Measurements from ENCODE around the gene DCBLD1. TPM values are rescaled to one million over a fixed set of nuclear protein-coding genes. Genes with fewer than 3 reads are reported as not detected.

Gene DCBLD1
- total and polyA plus RNA-seq, 7 donors = 2.0 to 9.0 (median 4.0) TPM

GRCh38 chr6:117484052-117484646 lies 1.7 kb downstream of the DCBLD1 start:
- Histone ChIP-seq H3K9me3 (no peaks in the 10 kb centered on the region), H3K4me3 (peak overlapping the region; percentile 88), H3K27me3 (ENCODE audit: insufficient read depth in 3 of 3, low read length in 2 of 3) (no peaks in the 10 kb centered on the region), H3K4me1 (peaks cover 13% of the 10 kb centered on the region), H3K36me3 (ENCODE audit: insufficient read depth in 1 of 2, low read depth in 1 of 2) (no peaks in the 10 kb centered on the region), H3K27ac (peak overlapping the region; percentile 93)
- ATAC-seq (no peak), DNase-seq (no peak)
- 73 to 77% (median 73%) methylated on average over 8 of the region's 8 CpGs for WGBS, 3 donors
- intact Hi-C loops (cut with DNase I) = loop anchor here (5.0 kb wide), 3 partner anchors 37 to 118 kb away; partner anchors contain the start of gene GOPC (in 1 of the 2)
- TF ChIP-seq CTCF (IDR thresholded peaks at IDR 0.05) = no peak

- Histone ChIP-seq H3K27ac (no peak overlapping the region), H3K27me3 (ENCODE audit: insufficient read depth in 3 of 3, low read length in 2 of 3) (no peaks in the 10 kb centered on the region), H3K36me3 (ENCODE audit: insufficient read depth in 1 of 2, low read depth in 1 of 2) (no peaks in the 10 kb centered on the region), H3K4me1 (peaks cover 13% of the 10 kb centered on the region), H3K9me3 (no peaks in the 10 kb centered on the region), H3K4me3 (peak overlapping the region; percentile 35)
- no peak for DNase-seq
- no peak for ATAC-seq
- intact Hi-C loops (cut with DNase I) = no loop called here
- TF ChIP-seq CTCF (IDR thresholded peaks at IDR 0.05) = no peak
Measured at GRCh38 chr6:117485433-117485832, 3.0 kb downstream of the DCBLD1 start.

- no peak for ATAC-seq
- DNase-seq = no peak
- H3K9me3 ChIP-seq = no peaks in the 10 kb centered on the region
- H3K27ac ChIP-seq = no peak overlapping the region
- no peak for TF ChIP-seq CTCF (IDR thresholded peaks at IDR 0.05)
- H3K36me3 ChIP-seq (ENCODE audit: insufficient read depth in 1 of 2, low read depth in 1 of 2) = no peaks in the 10 kb centered on the region
- H3K4me1 ChIP-seq = peaks cover 13% of the 10 kb centered on the region
- no peaks in the 10 kb centered on the region for H3K27me3 ChIP-seq (ENCODE audit: insufficient read depth in 3 of 3, low read length in 2 of 3)
- intact Hi-C loops (cut with DNase I) = no loop called here
- 94 to 96% (median 95%) methylated on average over 7 of the region's 7 CpGs for WGBS, 3 donors
- H3K4me3 ChIP-seq = no peak overlapping the region
Measured at GRCh38 chr6:117487821-117488220, 5.3 kb downstream of the DCBLD1 start.

- intact Hi-C loops (cut with DNase I) = no loop called here
- H3K36me3 ChIP-seq (ENCODE audit: insufficient read depth in 1 of 2, low read depth in 1 of 2) = no peaks in the 10 kb centered on the region
- ATAC-seq (no peak), DNase-seq (no peak)
- peaks cover 11% of the 10 kb centered on the region for H3K4me1 ChIP-seq
- no peaks in the 10 kb centered on the region for H3K27me3 ChIP-seq (ENCODE audit: insufficient read depth in 3 of 3, low read length in 2 of 3)
- H3K27ac ChIP-seq = no peak overlapping the region
- WGBS, 3 donors = 95 to 98% (median 98%) methylated on average over 2 of the region's 2 CpGs
- no peak overlapping the region for H3K4me3 ChIP-seq
- no peak for TF ChIP-seq CTCF (IDR thresholded peaks at IDR 0.05)
- no peaks in the 10 kb centered on the region for H3K9me3 ChIP-seq
Measured at GRCh38 chr6:117489003-117489402, 6.5 kb downstream of the DCBLD1 start.

GRCh38 chr6:117491916-117492315 lies 9.4 kb downstream of the DCBLD1 start:
- intact Hi-C loops (cut with DNase I) = no loop called here
- Histone ChIP-seq H3K27ac (no peak overlapping the region), H3K9me3 (no peaks in the 10 kb centered on the region), H3K36me3 (ENCODE audit: insufficient read depth in 1 of 2, low read depth in 1 of 2) (no peaks in the 10 kb centered on the region), H3K27me3 (ENCODE audit: insufficient read depth in 3 of 3, low read length in 2 of 3) (no peaks in the 10 kb centered on the region), H3K4me1 (peaks cover 2% of the 10 kb centered on the region), H3K4me3 (no peak overlapping the region)
- TF ChIP-seq CTCF (IDR thresholded peaks at IDR 0.05) = no peak
- ATAC-seq (no peak), DNase-seq (no peak)
- 90 to 91% (median 91%) methylated on average over 5 of the region's 5 CpGs for WGBS, 3 donors

Measured in psoas muscle (tissue), 8 donors.